Naive thymus-derived CD8-positive, alpha-beta T cell (primary cell): Measurements from ENCODE around the gene RHBDF2. TPM values are rescaled to one million over a fixed set of nuclear protein-coding genes. Genes with fewer than 3 reads are reported as not detected.
A peak's percentile ranks its signal among the peaks of the same experiment; 100 is the strongest.

Experiments
- ATAC-seq, 2 donors: fragments of 150-1000 bp; cut with Tn5 transposase in 1 of 2; sonication (Bioruptor Pico), chemical (Tn5 transposase) in 1 of 2; 1 replicate in 1 of 2; 2 replicates in 1 of 2; pipeline ENCODE4 v1.10.0; 2021; ENCODE audit warnings: mild to moderate bottlenecking in 2 of 2, moderate library complexity in 2 of 2
- POLR2A ChIA-PET: fragments of 350-600 bp; sonication (Branson Sonifier 250); formaldehyde crosslinking; loops from one replicate; lab custom pipeline; 2021; ENCODE audit warnings: antibody characterized with exemption; lab: Charles Lee
- DNase-seq, 10 donors: peaks; one replicate each; pipeline versions ENCODE4 v3.0.0 to v3.0.0-alpha.2; 2020 to 2022
- H3K27ac Mint-ChIP-seq, 10 donors: one replicate each; pipeline ENCODE4 v1.8.0; 2020 to 2022; ENCODE audit warnings: mild to moderate bottlenecking in 10 of 10, mixed read lengths in 10 of 10, moderate library complexity in 4 of 10, inconsistent platforms in 1 of 10
- H3K27me3 Mint-ChIP-seq, 5 donors: one replicate each; pipeline ENCODE4 v1.8.0; 2021 to 2022; ENCODE audit warnings: mixed read lengths in 5 of 5
- H3K36me3 Mint-ChIP-seq, 3 donors: one replicate each; pipeline ENCODE4 v1.8.0; 2020 to 2022; ENCODE audit warnings: mixed read lengths in 3 of 3, mild to moderate bottlenecking in 2 of 3, inconsistent platforms in 1 of 3
- H3K4me1 Mint-ChIP-seq, 4 donors: one replicate each; pipeline ENCODE4 v1.8.0; 2021 to 2022; ENCODE audit warnings: mixed read lengths in 4 of 4
- H3K4me3 Mint-ChIP-seq, 10 donors: one replicate each; pipeline ENCODE4 v1.8.0; 2020 to 2022; ENCODE audit warnings: mild to moderate bottlenecking in 10 of 10, mixed read lengths in 10 of 10, moderate library complexity in 6 of 10, inconsistent platforms in 1 of 10
- H3K9me3 Mint-ChIP-seq, 9 donors: one replicate each; pipeline ENCODE4 v1.8.0; 2020 to 2022; ENCODE audit warnings: mixed read lengths in 9 of 9, mild to moderate bottlenecking in 3 of 9, inconsistent platforms in 1 of 9, moderate library complexity in 1 of 9
- polyA plus RNA-seq, 3 donors: library from polyadenylated mRNA; unstranded; fragments of 300-500 nt; fragmentation: Illumina TruSeq; gene quantifications; one replicate each; pipeline ENCODE4 v1.2.3, GENCODE V29; 2021
- total RNA-seq, 8 experiments: library from RNA in 2 of 8; stranded (reverse) in 2 of 8; gene quantifications; one replicate each; pipeline ENCODE4 v1.2.3 and lab custom pipeline; 2021 to 2026

Gene RHBDF2
- total and polyA plus RNA-seq, 5 experiments from 2014 or later = 4.8 to 62.4 (median 10.2) TPM

GRCh38 chr17:76506408-76507345, 5.5 kb upstream of the RHBDF2 start:
- H3K27ac Mint-ChIP-seq = peak overlapping the region in 9 of 10 donors; percentile 48 to 83 (median 75)
- no peaks in the 10 kb centered on the region for H3K36me3 Mint-ChIP-seq
- peaks cover 7 to 43% (median 23%) of the 10 kb centered on the region in 4 donors for H3K4me1 Mint-ChIP-seq
- no peaks in the 10 kb centered on the region for H3K27me3 Mint-ChIP-seq
- POLR2A ChIA-PET = interaction anchor here (0.6 to 2.8 kb wide), 7 partner anchors 8 to 308 kb away, joined by 3 to 22 read pairs (median 6); partner anchors contain the start of gene AANAT
- no peak overlapping the region for H3K4me3 Mint-ChIP-seq
- no peaks in the 10 kb centered on the region for H3K9me3 Mint-ChIP-seq
- ATAC-seq (peak; percentile 83 to 85), DNase-seq (peak; percentile 80 to 98 (median 88))

GRCh38 chr17:76504117-76504516, 2.9 kb upstream of the RHBDF2 start:
- peaks cover 15 to 52% (median 40%) of the 10 kb centered on the region in 4 donors for H3K4me1 Mint-ChIP-seq
- DNase-seq = no peak
- H3K27me3 Mint-ChIP-seq = no peaks in the 10 kb centered on the region
- no peaks in the 10 kb centered on the region for H3K36me3 Mint-ChIP-seq
- ATAC-seq = no peak
- no peak overlapping the region for H3K4me3 Mint-ChIP-seq
- H3K27ac Mint-ChIP-seq = peak overlapping the region in 3 of 10 donors; percentile 50 to 79 (median 77)
- no peaks in the 10 kb centered on the region for H3K9me3 Mint-ChIP-seq
- POLR2A ChIA-PET = interaction anchor here (0.7 to 1.4 kb wide), 4 partner anchors 11 to 524 kb away, joined by 3 to 7 read pairs (median 3); no protein-coding TSS in a partner anchor

GRCh38 chr17:76502341-76503211, 1.4 kb upstream of the RHBDF2 start:
- DNase-seq = no peak
- POLR2A ChIA-PET = interaction anchor here (0.6 to 3.8 kb wide), 18 partner anchors 9 to 866 kb away, joined by 3 to 19 read pairs (median 5); partner anchors contain the start of genes AANAT and UBE2O
- Mint-ChIP-seq H3K4me1 (peaks cover 16 to 65% (median 50%) of the 10 kb centered on the region in 4 donors), H3K27me3 (no peaks in the 10 kb centered on the region), H3K36me3 (no peaks in the 10 kb centered on the region), H3K9me3 (no peaks in the 10 kb centered on the region), H3K4me3 (peak overlapping the region in 4 of 10 donors; percentile 58 to 87 (median 82)), H3K27ac (peak overlapping the region; percentile 13 to 100 (median 84))
- ATAC-seq = no peak

GRCh38 chr17:76501827-76502307, 644 bp upstream of the RHBDF2 start:
- H3K4me3 Mint-ChIP-seq = peak overlapping the region; percentile 76 to 90 (median 84)
- H3K9me3 Mint-ChIP-seq = no peaks in the 10 kb centered on the region
- no peak for ATAC-seq
- POLR2A ChIA-PET = interaction anchor here (0.6 to 3.8 kb wide), 15 partner anchors 9 to 866 kb away, joined by 3 to 19 read pairs (median 5); partner anchors contain the start of genes AANAT and UBE2O
- DNase-seq = no peak
- no peaks in the 10 kb centered on the region for H3K36me3 Mint-ChIP-seq
- no peaks in the 10 kb centered on the region for H3K27me3 Mint-ChIP-seq
- peak overlapping the region; percentile 93 to 100 (median 98) for H3K27ac Mint-ChIP-seq
- peaks cover 19 to 70% (median 55%) of the 10 kb centered on the region in 4 donors for H3K4me1 Mint-ChIP-seq

- Mint-ChIP-seq H3K27ac (peak overlapping the region in 8 of 10 donors; percentile 51 to 90 (median 84)), H3K4me1 (peaks cover 19 to 69% (median 53%) of the 10 kb centered on the region in 4 donors)
- POLR2A ChIA-PET = interaction anchor here (0.7 to 3.8 kb wide), 8 partner anchors 10 to 171 kb away, joined by 3 to 19 read pairs (median 4); partner anchors contain the start of gene UBE2O
These were observed 541 bp downstream of the RHBDF2 start for GRCh38 chr17:76500747-76501017.

GRCh38 chr17:76500074-76500746, 1.0 kb downstream of the RHBDF2 start:
- peak overlapping the region; percentile 64 to 91 (median 82) for H3K27ac Mint-ChIP-seq
- DNase-seq (no peak), ATAC-seq (no peak)
- H3K4me3 Mint-ChIP-seq = peak overlapping the region; percentile 83 to 90 (median 86)
- H3K9me3 Mint-ChIP-seq = no peaks in the 10 kb centered on the region
- no peaks in the 10 kb centered on the region for H3K36me3 Mint-ChIP-seq
- no peaks in the 10 kb centered on the region for H3K27me3 Mint-ChIP-seq
- POLR2A ChIA-PET = interaction anchor here (0.7 to 3.8 kb wide), 8 partner anchors 9 to 171 kb away, joined by 3 to 19 read pairs (median 4); partner anchors contain the start of gene UBE2O
- H3K4me1 Mint-ChIP-seq = peaks cover 19 to 72% (median 54%) of the 10 kb centered on the region in 4 donors

More at GRCh38 chr17:76500747-76501017, 541 bp downstream of the RHBDF2 start:
- peak; percentile 20 to 30 for ATAC-seq
- Mint-ChIP-seq H3K27me3 (no peaks in the 10 kb centered on the region), H3K9me3 (no peaks in the 10 kb centered on the region), H3K4me3 (peak overlapping the region; percentile 83 to 90 (median 86)), H3K36me3 (no peaks in the 10 kb centered on the region)
- no peak for DNase-seq

GRCh38 chr17:76499267-76499667, 2.0 kb downstream of the RHBDF2 start:
- H3K9me3 Mint-ChIP-seq = no peaks in the 10 kb centered on the region
- peaks cover 19 to 80% (median 55%) of the 10 kb centered on the region in 4 donors for H3K4me1 Mint-ChIP-seq
- peak overlapping the region in 7 of 10 donors; percentile 18 to 94 (median 60) for H3K27ac Mint-ChIP-seq
- POLR2A ChIA-PET = interaction anchor here (1.3 to 3.8 kb wide), 4 partner anchors 8 to 46 kb away, joined by 3 to 19 read pairs (median 10); partner anchors contain the start of gene UBE2O
- no peaks in the 10 kb centered on the region for H3K36me3 Mint-ChIP-seq
- ATAC-seq = no peak
- DNase-seq = no peak
- peak overlapping the region; percentile 48 to 90 (median 76) for H3K4me3 Mint-ChIP-seq
- H3K27me3 Mint-ChIP-seq = no peaks in the 10 kb centered on the region

- no peaks in the 10 kb centered on the region for H3K9me3 Mint-ChIP-seq
- DNase-seq (no peak), ATAC-seq (no peak)
- POLR2A ChIA-PET = interaction anchor here (1.3 to 2.3 kb wide), 2 partner anchors 8 to 16 kb away, joined by 3 to 16 read pairs; no protein-coding TSS in a partner anchor
- no peaks in the 10 kb centered on the region for H3K36me3 Mint-ChIP-seq
- peak overlapping the region; percentile 54 to 90 (median 74) for H3K4me3 Mint-ChIP-seq
- H3K27me3 Mint-ChIP-seq = no peaks in the 10 kb centered on the region
- H3K4me1 Mint-ChIP-seq = peaks cover 19 to 80% (median 58%) of the 10 kb centered on the region in 4 donors
- H3K27ac Mint-ChIP-seq = peak overlapping the region in 9 of 10 donors; percentile 40 to 94 (median 82)
These were observed 2.4 kb downstream of the RHBDF2 start for GRCh38 chr17:76498876-76499251.

GRCh38 chr17:76497979-76498875, 3.0 kb downstream of the RHBDF2 start:
- Mint-ChIP-seq H3K9me3 (no peaks in the 10 kb centered on the region), H3K4me1 (peaks cover 23 to 87% (median 64%) of the 10 kb centered on the region in 4 donors), H3K27ac (peak overlapping the region in 8 of 10 donors; percentile 40 to 94 (median 82)), H3K27me3 (no peaks in the 10 kb centered on the region), H3K36me3 (no peaks in the 10 kb centered on the region), H3K4me3 (peak overlapping the region in 9 of 10 donors; percentile 42 to 90 (median 65))
- ATAC-seq = no peak
- POLR2A ChIA-PET = interaction anchor here (1.3 to 2.3 kb wide), 2 partner anchors 7 to 17 kb away, joined by 3 to 16 read pairs; no protein-coding TSS in a partner anchor
- DNase-seq = no peak

GRCh38 chr17:76497699-76497978, 3.6 kb downstream of the RHBDF2 start:
- Mint-ChIP-seq H3K9me3 (no peaks in the 10 kb centered on the region), H3K36me3 (no peaks in the 10 kb centered on the region), H3K27me3 (no peaks in the 10 kb centered on the region), H3K27ac (peak overlapping the region in 4 of 10 donors; percentile 53 to 85 (median 72)), H3K4me1 (peaks cover 28 to 87% (median 68%) of the 10 kb centered on the region in 4 donors), H3K4me3 (peak overlapping the region in 3 of 10 donors; percentile 43 to 60 (median 58))
- POLR2A ChIA-PET = no interaction called here
- DNase-seq = no peak
- no peak for ATAC-seq
